Measurements from ENCODE around the gene CDKN2A.
"Not testable (repeated sequence)": the region's sequence is repeated elsewhere in the genome, so short reads cannot be mapped to it uniquely, and the experiment has no call there.

The CDKN2A gene

DNA sequence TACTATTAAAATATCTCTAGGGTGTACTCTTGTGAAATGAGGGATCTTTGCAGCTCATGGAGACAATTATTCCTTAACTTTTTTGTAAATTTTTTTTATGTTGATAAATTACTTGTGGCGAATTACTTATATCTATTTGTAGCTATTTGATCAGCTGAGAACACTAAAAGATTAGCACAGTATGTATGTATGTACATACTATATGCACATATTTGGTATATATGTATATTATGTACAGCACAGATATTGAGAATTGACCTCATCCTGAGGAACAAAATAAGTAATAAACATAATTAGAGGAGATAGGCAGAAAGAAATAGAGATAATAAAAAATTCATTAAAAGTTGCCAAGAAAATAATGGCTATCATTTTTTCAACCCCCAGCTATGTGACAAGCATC is 11.8 kb downstream of the CDKN2A start:
- no peak for DNase-seq (ENCODE audit: low read depth)

DNA sequence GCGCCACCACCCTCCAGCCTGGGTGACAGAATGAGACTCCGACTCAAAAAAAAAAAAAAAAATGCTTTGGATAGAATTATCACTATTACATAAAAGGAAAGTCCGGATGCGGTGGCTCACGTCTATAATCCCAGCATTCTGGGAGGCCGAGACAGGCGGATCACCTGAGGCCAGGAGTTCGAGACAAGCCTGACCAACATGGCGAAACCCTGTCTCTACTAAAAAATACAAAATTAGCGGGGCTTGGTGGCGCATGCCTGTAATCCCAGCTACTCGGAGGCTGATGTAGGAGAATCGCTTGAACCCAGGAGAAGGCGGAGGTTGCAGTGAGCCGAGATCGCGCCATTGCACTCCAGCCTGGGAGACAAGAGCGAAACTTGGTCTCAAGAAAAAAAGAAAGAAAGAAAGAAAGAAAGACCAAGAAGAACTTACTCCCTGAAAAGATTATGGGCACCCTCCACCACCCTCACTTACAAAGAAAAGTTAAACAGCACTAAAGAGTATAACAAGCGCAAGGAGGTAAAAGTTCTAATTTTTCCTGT is 17.8 kb downstream of the CDKN2A start:
- DNase-seq (ENCODE audit: low read depth) = no peak

DNA sequence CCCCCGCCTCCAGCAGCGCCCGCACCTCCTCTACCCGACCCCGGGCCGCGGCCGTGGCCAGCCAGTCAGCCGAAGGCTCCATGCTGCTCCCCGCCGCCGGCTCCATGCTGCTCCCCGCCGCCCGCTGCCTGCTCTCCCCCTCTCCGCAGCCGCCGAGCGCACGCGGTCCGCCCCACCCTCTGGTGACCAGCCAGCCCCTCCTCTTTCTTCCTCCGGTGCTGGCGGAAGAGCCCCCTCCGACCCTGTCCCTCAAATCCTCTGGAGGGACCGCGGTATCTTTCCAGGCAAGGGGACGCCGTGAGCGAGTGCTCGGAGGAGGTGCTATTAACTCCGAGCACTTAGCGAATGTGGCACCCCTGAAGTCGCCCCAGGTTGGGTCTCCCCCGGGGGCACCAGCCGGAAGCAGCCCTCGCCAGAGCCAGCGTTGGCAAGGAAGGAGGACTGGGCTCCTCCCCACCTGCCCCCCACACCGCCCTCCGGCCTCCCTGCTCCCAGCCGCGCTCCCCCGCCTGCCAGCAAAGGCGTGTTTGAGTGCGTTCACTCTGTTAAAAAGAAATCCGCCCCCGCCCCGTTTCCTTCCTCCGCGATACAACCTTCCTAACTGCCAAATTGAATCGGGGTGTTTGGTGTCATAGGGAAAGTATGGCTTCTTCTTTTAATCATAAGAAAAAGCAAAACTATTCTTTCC is 19.3 kb downstream of the CDKN2A start:
- no peak for DNase-seq (ENCODE audit: low read depth)

DNA sequence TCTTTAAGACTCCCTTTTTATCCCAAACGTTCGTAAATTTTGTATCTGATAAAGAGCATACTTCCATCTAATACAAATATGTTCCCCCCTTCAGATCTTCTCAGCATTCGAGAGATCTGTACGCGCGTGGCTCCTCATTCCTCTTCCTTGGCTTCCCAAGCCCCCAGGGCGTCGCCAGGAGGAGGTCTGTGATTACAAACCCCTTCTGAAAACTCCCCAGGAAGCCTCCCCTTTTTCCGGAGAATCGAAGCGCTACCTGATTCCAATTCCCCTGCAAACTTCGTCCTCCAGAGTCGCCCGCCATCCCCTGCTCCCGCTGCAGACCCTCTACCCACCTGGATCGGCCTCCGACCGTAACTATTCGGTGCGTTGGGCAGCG is 19.9 kb downstream of the CDKN2A start:
- no peak for DNase-seq (ENCODE audit: low read depth)

DNA sequence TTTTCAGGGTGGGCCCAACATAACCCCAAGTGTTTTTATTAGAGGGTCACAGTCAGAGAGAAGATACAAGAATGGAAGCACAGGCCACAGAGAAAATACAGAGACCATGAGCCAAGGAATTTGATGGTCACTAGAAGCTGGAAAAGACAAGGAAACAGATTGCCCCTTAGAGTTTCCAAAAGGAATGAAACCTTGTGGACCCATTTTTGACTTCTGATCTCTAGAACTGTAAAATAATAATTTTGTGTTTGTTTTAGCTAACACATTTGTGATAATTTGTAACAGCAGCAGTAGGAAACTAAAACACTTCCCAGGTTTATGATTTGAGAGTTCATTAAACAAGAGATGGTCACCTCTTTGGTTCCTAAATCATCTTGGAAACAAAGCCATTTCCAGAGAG is 21.8 kb downstream of the CDKN2A start:
- no peak for DNase-seq (ENCODE audit: low read depth)

DNA sequence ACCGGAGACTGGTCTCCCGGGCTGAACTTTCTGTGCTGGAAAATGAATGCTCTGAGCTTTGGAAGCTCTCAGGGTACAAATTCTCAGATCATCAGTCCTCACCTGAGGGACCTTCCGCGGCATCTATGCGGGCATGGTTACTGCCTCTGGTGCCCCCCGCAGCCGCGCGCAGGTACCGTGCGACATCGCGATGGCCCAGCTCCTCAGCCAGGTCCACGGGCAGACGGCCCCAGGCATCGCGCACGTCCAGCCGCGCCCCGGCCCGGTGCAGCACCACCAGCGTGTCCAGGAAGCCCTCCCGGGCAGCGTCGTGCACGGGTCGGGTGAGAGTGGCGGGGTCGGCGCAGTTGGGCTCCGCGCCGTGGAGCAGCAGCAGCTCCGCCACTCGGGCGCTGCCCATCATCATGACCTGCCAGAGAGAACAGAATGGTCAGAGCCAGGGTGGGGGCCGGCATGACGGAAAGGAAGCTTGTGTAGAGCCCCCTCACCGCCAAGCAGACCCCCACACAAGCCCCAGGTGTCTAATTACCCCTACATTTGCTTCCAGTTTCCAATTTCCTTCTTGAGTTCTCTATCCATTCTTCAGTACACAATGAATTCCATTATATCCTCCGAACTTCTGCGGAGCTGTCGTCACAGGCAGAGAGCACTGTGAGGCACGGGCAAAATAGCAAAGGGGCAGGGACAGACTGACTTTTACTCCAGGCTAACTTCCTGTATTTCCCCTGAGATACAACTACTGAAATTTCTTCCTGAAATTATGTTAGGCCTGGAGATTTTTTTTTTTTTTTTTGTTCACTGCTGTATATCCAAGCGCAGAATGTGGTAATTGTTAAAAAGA is 23.2 kb downstream of the CDKN2A start:
- no peak for DNase-seq (ENCODE audit: low read depth)

DNA sequence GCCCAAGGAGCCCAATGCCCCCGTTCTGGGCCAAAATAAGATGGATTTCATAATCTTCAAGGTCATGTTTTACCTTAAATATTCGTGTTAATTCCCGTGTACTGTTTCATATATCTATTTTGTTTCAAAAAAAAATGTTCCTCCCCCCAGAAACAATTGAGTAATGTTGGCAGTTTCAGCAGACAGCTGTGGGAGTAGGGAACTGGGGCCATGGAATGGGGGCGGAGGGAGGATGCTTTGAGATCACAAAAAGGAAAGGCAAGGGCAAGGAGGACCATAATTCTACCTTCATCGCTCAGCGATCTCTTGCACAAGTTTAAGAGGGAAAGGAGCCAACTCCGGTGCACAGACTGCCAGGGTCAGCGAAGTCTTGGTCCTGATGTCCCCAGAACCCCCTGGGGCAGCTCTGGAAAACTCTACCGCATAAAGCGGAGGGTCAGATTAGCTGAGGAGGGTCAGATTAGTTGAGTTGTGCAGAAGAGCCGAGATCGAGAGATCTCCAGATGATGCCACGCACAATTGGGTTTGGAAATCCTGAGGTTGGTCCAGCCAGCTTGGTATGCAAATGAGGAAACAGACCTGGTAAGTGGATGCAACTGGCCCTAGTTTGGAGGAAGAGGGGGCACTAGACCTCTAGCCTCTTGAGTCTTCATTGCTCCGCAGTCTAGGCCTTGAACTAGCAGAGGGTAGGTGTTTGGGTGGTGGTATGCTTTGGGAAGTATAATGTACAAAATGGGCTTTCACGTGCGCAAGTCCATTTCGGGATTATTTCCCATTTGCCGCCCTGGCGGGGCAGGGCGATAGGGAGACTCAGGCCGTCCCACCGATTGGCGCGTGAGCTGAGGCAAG is 24.0 kb downstream of the CDKN2A start:
- no peak for DNase-seq (ENCODE audit: low read depth)

DNA sequence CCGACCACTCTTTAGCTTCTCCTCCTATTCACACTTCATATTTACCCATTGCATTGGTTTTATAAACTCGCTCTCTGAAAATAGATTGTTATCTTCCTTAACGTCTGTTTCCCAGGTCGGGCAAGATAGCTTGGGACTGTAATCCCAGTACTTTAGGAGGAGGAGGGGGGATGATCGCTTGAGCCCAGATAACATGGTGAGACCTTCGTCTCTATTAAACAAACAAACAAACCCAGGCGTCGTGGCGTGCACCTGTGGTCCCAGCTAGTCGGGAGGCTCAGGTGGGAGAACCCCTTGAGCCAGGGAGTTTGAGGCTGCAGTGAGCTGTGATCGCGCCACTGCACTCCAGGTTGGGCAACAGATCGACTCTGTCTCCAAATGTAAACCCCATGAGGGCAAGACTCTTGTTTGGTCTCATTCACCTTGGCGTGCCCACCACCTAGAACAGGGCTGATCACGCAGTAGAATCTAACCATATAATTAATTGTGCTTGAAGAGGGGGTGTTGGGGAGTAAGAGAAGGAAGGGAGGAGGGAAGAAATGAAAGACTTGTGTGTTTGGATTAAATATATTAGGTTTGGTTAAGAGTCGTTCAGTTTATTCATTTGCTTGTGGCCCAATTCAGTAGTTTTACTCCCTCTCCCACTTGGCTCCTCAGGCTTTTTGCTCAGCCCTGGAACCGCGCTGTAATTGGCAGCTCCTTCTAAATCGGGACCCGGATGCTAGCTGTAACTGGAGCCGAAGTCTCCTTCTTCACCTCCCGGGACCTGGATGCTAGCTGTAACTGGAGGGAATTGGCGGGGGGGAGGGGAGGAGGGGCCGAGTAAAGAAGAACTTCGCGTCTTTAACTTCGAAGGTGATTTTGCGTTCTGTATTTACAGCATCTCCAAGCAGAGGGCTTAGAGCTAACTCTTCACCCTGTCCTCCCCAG is 24.9 kb downstream of the CDKN2A start:
- DNase-seq (ENCODE audit: low read depth) = no peak

DNA sequence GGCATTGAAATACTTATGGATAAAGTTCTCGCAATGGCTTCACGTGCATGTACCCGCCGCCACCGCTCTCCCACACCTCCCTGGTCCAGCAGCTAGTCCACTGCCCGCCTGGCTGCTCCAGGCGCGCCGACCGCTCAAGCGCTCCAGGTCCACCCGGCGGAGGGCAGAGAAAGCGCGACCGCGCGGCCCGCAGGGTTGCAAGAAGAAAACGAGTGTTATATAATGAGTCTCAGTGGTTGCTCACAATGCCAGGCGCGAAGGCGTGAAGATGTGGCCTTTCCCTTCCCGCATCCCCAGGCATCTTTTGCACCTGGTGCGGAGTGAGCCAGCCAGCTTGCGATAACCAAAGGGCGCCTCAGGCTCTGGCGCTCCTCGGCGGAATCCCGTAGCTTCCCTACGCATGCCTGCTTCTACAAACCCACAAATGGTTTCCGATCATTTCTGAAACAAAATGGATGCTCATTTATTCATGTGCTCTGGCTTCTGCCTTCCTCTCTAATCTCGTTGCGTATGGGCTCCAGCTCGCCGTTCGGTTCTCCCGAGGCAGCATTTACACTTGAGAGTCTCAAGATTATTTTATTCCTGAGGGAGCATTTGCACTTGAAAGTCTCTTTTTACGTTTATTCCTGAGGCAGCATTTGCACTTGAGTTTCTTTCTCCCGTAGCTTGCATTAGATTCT is 25.7 kb downstream of the CDKN2A start:
- DNase-seq (ENCODE audit: low read depth) = no peak

DNA sequence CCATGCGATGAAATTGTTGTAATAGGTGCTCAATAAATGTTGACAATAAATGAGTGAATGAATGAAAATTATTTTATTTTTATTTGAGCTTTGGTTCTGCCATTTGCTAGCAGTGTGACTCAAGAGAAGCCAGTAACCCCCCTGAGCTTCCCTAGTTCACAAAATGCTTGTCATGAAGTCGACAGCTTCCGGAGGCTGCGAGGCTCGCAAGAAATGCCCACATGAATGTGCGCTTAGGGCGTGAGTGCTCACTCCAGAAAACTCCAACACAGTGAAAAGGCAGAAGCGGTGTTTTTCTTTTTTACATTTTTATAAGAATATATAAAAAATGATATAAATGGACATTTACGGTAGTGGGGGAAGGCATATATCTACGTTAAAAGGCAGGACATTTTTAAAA is 26.5 kb downstream of the CDKN2A start:
- DNase-seq (ENCODE audit: low read depth) = no peak

DNA sequence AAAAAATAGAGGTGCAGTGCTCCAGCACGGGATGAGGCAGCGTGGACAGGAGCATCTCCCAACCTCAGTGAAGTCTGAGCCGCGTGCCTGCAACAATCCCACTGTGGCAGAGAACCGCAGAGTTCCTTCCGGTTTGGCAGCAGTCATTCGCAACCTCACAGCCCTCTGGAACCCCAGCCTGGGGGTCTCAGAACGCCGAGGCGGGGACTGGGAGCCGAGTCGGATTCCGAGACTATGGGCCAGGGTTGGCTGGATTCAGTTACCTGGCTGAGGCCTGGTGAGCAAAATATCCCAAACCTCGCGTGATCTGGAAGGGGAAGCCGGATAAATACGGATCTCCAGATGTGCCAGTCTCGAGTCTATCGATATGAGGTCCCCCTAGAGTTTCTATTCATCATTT is 27.0 kb downstream of the CDKN2A start:
- DNase-seq (ENCODE audit: low read depth) = no peak

DNA sequence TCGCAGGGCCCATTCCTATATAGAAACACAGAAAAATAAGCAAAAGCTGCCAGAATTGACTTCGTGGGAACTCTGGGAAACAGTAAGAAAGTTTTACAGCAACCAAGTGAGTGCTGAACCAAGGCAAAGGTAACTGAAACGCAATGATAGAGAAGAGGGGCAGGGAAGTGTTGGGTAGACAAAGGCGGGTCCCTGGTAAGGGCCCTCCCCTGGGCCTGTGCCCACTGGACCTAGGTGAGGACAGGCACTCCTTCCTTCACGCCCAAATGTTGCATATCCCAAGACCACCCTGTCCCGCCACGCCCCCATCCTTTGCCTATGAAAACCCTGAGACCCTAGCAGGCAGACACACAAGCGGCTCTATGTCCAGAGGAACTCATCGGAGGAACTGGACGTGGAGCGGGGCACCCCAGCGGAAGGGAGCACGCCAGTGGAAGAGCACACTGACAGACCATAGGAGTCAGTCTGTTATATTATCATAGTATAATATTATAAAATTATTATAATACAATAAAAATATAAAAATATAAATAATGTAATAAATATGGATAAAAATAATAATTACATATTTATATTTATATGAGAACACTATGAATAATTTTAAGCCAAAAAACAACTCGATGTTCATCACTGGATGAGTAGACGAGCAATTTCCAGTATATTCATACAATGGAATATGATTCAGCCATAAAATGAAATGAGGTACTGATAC is 27.9 kb downstream of the CDKN2A start:
- DNase-seq (ENCODE audit: low read depth) = no peak

DNA sequence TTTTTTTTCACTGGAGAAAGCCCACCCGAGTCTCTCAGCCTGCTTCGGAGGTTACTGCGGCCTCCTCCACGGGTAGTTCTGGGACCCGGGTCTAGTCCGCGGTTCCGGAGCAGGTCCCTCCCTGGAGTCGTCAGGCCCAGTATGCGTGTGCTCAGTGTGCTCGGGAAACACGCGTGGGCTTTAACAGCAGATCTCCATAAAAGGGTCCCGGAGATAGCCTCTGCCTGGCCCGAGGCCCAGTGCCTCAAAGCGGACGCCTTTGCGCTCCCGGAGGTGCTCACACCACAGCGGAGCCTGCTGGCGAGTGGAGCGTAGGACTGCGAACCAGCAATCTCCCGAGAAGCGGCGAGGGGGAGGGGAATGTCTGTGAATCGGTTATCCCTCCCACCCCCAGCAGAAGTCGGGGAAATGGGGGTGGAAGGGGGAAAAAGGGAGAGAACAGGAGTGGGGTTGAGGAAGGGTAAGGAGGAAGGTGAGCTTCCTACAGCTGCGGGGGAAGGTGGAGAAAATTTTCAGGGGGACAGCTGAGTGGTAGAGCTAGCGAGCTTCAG is 28.7 kb downstream of the CDKN2A start:
- no peak for DNase-seq (ENCODE audit: low read depth)

DNA sequence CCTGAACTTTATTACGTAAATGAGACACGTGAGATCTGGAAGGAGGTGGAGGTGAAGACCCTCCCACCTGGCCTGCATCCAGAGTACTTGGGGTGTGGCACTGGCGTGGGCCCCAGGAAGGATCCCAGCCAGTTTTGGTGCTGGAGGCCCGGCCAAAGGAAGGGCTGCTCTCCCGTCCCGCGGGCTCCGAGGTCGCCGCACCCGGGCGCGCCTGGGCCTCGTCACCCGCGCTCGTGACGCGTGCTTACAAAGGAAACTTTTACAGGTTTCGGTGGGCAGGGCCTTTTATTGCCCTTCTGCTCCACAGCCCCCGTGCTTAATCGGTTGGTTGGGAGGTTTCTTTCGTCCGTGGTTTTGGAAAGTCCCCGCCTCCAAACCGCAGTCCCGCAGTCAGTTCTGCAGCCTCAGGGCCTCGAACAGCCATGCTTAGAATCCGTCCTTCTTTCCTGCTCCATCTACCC is 29.2 kb downstream of the CDKN2A start:
- DNase-seq (ENCODE audit: low read depth) = no peak

DNA sequence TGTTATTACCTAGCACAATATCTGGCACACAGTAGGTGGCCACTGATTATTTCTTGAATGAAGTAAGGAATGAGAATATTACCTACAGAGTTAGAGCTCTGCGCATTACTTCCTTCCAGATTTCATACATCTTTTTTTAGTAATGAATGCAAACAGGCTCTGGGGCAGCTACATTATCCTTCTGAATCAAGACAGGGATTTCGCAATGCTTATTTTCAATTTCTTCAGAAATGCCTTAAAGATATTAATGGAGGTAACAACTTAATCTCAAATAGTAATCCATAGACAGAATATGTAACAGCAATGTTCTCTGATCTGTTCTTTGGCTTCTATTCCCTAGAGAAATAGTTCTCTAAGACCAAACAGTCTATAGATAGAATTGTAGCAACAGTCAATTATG is 32.6 kb downstream of the CDKN2A start:
- DNase-seq (ENCODE audit: low read depth) = no peak

DNA sequence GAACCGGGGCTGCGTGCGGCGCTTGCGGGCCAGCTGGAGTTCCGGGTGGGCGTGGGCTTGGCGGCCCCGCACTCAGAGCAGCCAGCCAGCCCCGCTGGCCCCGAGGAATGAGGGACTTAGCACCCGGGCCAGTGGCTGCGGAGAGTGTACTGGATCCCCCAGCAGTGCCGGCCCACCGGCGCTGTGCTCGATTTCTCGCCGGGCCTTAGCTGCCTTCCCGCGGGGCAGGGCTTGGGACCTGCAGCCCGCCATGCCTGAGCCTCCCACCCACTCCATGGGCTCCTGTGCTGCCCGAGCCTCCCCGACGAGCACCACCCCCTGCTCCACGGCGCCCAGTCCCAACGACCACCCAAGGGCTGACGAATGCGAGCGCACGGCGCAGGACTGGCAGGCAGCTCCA is 34.9 kb downstream of the CDKN2A start:
- not testable (repeated sequence) for DNase-seq (ENCODE audit: low read depth)

DNA sequence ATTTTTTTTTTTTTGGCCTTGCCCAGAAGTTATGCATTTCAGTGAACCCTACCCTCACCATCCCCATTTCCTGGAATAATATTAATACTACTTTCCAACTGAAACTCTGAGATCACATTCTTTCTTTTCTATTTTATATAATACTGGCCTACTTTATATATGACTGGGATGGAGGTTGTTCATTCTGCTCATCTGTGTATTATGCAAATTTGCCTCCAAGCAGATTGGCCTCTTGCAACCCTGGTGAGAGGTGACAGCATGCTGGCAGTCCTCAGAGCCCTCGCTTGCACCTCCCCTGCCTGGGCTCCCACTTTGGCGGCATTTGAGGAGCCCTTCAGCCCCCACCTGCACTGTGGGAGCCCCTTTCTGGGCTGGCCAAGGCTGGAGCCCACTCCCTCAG is 35.4 kb downstream of the CDKN2A start:
- DNase-seq (ENCODE audit: low read depth) = no peak

DNA sequence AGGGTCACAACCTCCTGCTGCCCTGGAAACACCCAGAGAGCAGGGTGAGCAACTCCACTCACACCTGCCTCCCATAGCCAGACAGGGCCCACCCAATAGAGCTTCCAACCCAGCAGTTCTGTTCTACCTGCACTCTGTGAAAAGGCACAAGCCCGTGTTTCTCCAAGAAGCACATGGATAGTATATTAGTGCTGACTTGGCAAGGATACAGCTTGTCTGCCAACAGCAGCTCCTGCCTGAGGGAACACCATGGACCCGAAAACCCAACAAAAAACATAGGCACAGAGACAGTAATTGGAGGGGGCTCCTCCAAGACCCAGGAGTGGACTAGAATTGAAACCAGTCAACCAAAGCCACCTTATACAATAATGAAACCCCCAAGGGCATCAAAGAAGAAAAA is 48.6 kb downstream of the CDKN2A start:
- no peak for DNase-seq (ENCODE audit: low read depth)

DNA sequence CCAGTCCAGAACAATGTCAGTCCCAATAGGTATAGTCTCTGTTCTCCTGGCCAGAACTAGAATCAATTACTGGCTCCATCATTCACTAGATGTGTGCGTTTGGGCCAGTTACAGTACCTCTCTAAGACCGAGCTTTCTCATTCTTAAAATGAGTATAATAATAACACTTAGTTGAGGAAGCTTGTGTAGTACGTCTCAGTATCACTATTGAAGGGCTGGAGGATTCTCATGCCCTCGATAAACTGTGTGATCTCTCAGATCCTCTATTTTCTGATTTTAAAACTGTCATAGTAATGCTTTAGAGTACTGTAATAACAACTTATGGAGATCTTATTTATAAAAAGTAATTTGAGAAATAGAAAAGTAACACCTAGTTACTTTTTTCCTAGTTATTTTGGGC is 50.7 kb downstream of the CDKN2A start:
- no peak for DNase-seq (ENCODE audit: low read depth)
